HepG2 (cell line): ENCODE results near the gene SLC17A8. TPM values are rescaled to one million over a fixed set of nuclear protein-coding genes. Genes with fewer than 3 reads are reported as not detected.

ENCODE experiments used
- ATF1 ChIP-seq: IDR thresholded peaks from 2 replicates; pipeline ENCODE4 v1.6.1; 2016; ENCODE audit warnings: mild to moderate bottlenecking, control low read depth
- CEBPB ChIP-seq: IDR thresholded peaks from 2 replicates; pipeline ENCODE4 v1.6.1; 2011; ENCODE audit warnings: low read depth, low read length, improper control_type of control experiment, borderline replicate concordance
- CEBPG ChIP-seq: IDR thresholded peaks from 2 replicates; pipeline ENCODE4 v1.6.1; 2016
- ELF4 ChIP-seq: sonication (generic); formaldehyde crosslinking; IDR thresholded peaks from 2 replicates; pipeline ENCODE4 v1.5.0; 2020; ENCODE audit warnings: missing genetic modification reagents, mild to moderate bottlenecking, moderate library complexity, borderline replicate concordance
- GFI1 ChIP-seq: sonication (generic); formaldehyde crosslinking; IDR thresholded peaks from 2 replicates; pipeline ENCODE4 v1.5.0; 2020; ENCODE audit warnings: missing genetic modification reagents, mild to moderate bottlenecking, borderline replicate concordance
- MYNN ChIP-seq: sonication (generic); formaldehyde crosslinking; IDR thresholded peaks from 2 replicates; pipeline ENCODE4 v1.4.0; 2020; ENCODE audit warnings: mild to moderate bottlenecking, low read depth, missing genetic modification reagents
- SAFB2 ChIP-seq: sonication (generic); formaldehyde crosslinking; IDR thresholded peaks from 2 replicates; pipeline ENCODE4 v1.5.1; 2020; ENCODE audit warnings: missing genetic modification reagents, low read depth, mild to moderate bottlenecking, borderline replicate concordance
- SCMH1 ChIP-seq: sonication (generic); formaldehyde crosslinking; IDR thresholded peaks from 2 replicates; pipeline ENCODE4 v1.9.0; 2021; ENCODE audit warnings: missing genetic modification reagents, mild to moderate bottlenecking, borderline replicate concordance
- SSRP1 ChIP-seq: IDR thresholded peaks from 2 replicates; pipeline ENCODE4 v1.6.1; 2016; ENCODE audit warnings: control low read depth
- STAT5B ChIP-seq: sonication (generic); formaldehyde crosslinking; IDR thresholded peaks from 2 replicates; pipeline ENCODE4 v1.4.0; 2020; ENCODE audit warnings: missing genetic modification reagents
- THYN1 ChIP-seq: sonication (generic); formaldehyde crosslinking; IDR thresholded peaks from 2 replicates; pipeline ENCODE4 v1.8.1; 2023; ENCODE audit warnings: low read depth, mild to moderate bottlenecking, moderate library complexity, missing genetic modification reagents, borderline replicate concordance
- ZNF124 ChIP-seq: sonication (generic); formaldehyde crosslinking; IDR thresholded peaks from 2 replicates; pipeline ENCODE4 v1.4.0; 2020; ENCODE audit warnings: missing genetic modification reagents
- ZNF142 ChIP-seq: sonication (generic); formaldehyde crosslinking; IDR thresholded peaks from 2 replicates; pipeline ENCODE4 v1.4.0; 2020; ENCODE audit warnings: missing genetic modification reagents
- ZNF337 ChIP-seq: sonication (generic); formaldehyde crosslinking; IDR thresholded peaks from 2 replicates; pipeline ENCODE4 v1.5.1; 2020; ENCODE audit warnings: missing genetic modification reagents, low read depth, mild to moderate bottlenecking, borderline replicate concordance
- ZNF430 ChIP-seq: sonication (generic); formaldehyde crosslinking; IDR thresholded peaks from 2 replicates; pipeline ENCODE4 v1.9.0; 2021; ENCODE audit warnings: mild to moderate bottlenecking, missing genetic modification reagents
- ZNF790 ChIP-seq: sonication (generic); formaldehyde crosslinking; IDR thresholded peaks from 2 replicates; pipeline ENCODE4 v1.8.0; 2022; ENCODE audit warnings: missing genetic modification reagents, mild to moderate bottlenecking, borderline replicate concordance
- ZNF879 ChIP-seq: sonication (generic); formaldehyde crosslinking; IDR thresholded peaks from 2 replicates; pipeline ENCODE4 v1.8.1; 2023; ENCODE audit warnings: missing genetic modification reagents
- polyA plus RNA-seq, 8 experiments: library from polyadenylated mRNA; depleted of rRNA in 3 of 8; stranded (reverse) in 7 of 8; unstranded in 1 of 8; fragments of >200 nt; fragmentation: Illumina TruSeq in 4 of 8; extraction: Trizol in 4 of 8; gene quantifications; 2 replicates each; pipeline versions ENCODE4 v1.2.1 to v1.2.3, GENCODE V29; 2011 to 2016; ENCODE audit warnings: low read depth in 4 of 8, missing spikeins in 1 of 8, mixed read lengths in 1 of 8; ENCODE audit not compliant: insufficient read depth in 1 of 8
- total RNA-seq, 5 experiments: library from RNA; depleted of rRNA; stranded (reverse); fragments of >200 nt; fragmentation: Illumina TruSeq; extraction: Trizol; gene quantifications; 2 replicates each; pipeline ENCODE4 v1.2.3, GENCODE V29; 2016; ENCODE audit warnings: low read depth in 1 of 5
- TF ChIP-seq, protein P1 (sequence below): sonication (generic); formaldehyde crosslinking; IDR thresholded peaks from 2 replicates; pipeline ENCODE4 v1.5.1; 2020; ENCODE audit warnings: missing genetic modification reagents, mild to moderate bottlenecking, borderline replicate concordance
- TF ChIP-seq, protein P2 (sequence below): sonication (generic); formaldehyde crosslinking; IDR thresholded peaks from 2 replicates; pipeline ENCODE4 v1.4.0; 2020; ENCODE audit warnings: mild to moderate bottlenecking, low read depth, missing genetic modification reagents

The SLC17A8 gene
- total and polyA plus RNA-seq, 2 of the 13 experiments (the other 11 are each of a cell fraction or from before 2014, with no cell fraction given): 0.07 to 0.15 TPM

DNA sequence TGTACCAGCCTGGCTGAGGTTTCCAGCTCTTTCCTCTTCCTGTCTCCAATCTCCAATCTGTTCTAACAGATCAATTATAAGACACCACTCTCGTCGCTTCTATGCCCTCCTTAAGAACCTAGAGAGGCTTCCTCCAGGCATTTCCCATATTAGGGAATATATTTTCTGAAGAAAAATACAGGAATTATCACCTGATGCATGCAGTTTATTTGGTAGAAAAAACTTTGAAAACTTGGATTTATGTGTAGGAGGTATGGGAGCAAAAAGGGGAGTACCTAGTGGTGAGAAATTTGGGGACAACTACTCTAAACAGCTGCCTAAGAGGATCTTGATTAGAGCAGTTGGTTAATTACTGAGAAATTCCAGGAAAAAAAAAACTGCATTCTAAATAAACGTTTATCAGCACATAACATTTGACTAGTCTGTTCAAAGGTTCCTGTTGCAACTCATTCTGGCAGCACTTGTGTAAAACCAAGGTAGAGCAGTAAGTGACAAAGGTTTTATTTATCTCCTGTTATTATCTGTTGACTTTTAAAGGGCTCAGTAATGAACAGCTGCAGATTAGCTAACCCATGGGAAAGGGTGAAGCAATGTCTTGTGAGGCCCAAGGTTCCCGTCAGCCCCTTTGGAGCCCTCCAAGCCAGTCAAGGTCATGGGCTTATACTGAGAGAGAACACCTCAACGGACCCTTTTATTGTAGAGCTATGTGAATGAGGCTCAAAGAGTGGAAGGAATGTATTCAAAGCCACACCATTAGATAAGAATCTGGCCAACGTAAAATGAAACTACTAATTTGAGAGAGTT, 80.4 kb downstream of the SLC17A8 start (continued):
- 0 out of 2 replicates have a peak, but pooled peaks have one; percentile 33 for TF ChIP-seq STAT5B (CRISPR knock-in tag)
- no peak for TF ChIP-seq ZNF337 (CRISPR knock-in tag)
- TF ChIP-seq SCMH1: no peak
- TF ChIP-seq ZNF142 (CRISPR knock-in tag): no peak
- peak; percentile 96 for TF ChIP-seq GFI1 (CRISPR knock-in tag)
- TF ChIP-seq, protein P1, sequence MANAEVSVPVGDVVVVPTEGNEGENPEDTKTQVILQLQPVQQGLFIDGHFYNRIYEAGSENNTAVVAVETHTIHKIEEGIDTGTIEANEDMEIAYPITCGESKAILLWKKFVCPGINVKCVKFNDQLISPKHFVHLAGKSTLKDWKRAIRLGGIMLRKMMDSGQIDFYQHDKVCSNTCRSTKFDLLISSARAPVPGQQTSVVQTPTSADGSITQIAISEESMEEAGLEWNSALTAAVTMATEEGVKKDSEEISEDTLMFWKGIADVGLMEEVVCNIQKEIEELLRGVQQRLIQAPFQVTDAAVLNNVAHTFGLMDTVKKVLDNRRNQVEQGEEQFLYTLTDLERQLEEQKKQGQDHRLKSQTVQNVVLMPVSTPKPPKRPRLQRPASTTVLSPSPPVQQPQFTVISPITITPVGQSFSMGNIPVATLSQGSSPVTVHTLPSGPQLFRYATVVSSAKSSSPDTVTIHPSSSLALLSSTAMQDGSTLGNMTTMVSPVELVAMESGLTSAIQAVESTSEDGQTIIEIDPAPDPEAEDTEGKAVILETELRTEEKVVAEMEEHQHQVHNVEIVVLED (CRISPR knock-in tag): no peak
- no peak for TF ChIP-seq SAFB2 (CRISPR knock-in tag)
- peak; percentile 34; the same call in 1 of the 2 replicates for TF ChIP-seq ZNF124
- TF ChIP-seq ZNF790: no peak
- TF ChIP-seq ZNF430: peak; percentile 85; the same call in 1 of the 2 replicates
- TF ChIP-seq ATF1 (CRISPR knock-in tag): peak; percentile 70
- no peak for TF ChIP-seq ELF4
- peak; percentile 98 for TF ChIP-seq CEBPB
- TF ChIP-seq, protein P2, sequence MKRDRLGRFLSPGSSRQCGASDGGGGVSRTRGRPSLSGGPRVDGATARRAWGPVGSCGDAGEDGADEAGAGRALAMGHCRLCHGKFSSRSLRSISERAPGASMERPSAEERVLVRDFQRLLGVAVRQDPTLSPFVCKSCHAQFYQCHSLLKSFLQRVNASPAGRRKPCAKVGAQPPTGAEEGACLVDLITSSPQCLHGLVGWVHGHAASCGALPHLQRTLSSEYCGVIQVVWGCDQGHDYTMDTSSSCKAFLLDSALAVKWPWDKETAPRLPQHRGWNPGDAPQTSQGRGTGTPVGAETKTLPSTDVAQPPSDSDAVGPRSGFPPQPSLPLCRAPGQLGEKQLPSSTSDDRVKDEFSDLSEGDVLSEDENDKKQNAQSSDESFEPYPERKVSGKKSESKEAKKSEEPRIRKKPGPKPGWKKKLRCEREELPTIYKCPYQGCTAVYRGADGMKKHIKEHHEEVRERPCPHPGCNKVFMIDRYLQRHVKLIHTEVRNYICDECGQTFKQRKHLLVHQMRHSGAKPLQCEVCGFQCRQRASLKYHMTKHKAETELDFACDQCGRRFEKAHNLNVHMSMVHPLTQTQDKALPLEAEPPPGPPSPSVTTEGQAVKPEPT (CRISPR knock-in tag): no peak
- TF ChIP-seq THYN1 (CRISPR knock-in tag): no peak
- TF ChIP-seq ZNF879: no peak
- TF ChIP-seq MYNN (CRISPR knock-in tag): no peak
- peak; percentile 99 for TF ChIP-seq CEBPG
- TF ChIP-seq SSRP1 (CRISPR knock-in tag): no peak
